Measurements from ENCODE around the gene TRA2A.

TRA2A gene

GRCh38 chr7:23467806-23468525, 63.8 kb downstream of the TRA2A start:
- CTCF ChIA-PET: interaction anchor here (0.8 to 1.4 kb wide), 8 partner anchors 9 to 114 kb away, joined by 3 to 6 read pairs (median 3); no protein-coding TSS in a partner anchor
- Histone ChIP-seq H3K27ac (ENCODE audit: insufficient read depth in 1 of 2, low read depth in 1 of 2, low read length in 2 of 2, poor library complexity in 1 of 2, severe bottlenecking in 2 of 2) (peak overlapping the region in 1 of 2 experiments; percentile 64), H3K36me3 (ENCODE audit: control insufficient read depth in 4 of 4, insufficient read depth in 4 of 4, low read length in 3 of 4) (peaks cover 0 to 5% (median 0%) of the 10 kb centered on the region in 4 experiments), H3K27me3 (replicated peaks in 2 of 5; ENCODE audit: control insufficient read depth in 4 of 5, insufficient read depth in 5 of 5, low read length in 4 of 5) (peaks cover 0 to 98% (median 53%) of the 10 kb centered on the region in 5 experiments), H3K4me3 (ENCODE audit: control insufficient read depth in 1 of 7, extremely low read depth in 1 of 7, insufficient read depth in 4 of 7, low read depth in 2 of 7, low read length in 6 of 7) (peak overlapping the region in 3 of 7 experiments; percentile 19 to 90 (median 74)), H3K9me3 (ENCODE audit: control extremely low read depth in 1 of 5, control insufficient read depth in 4 of 5, insufficient read depth in 2 of 5, low read depth in 1 of 5, low read length in 4 of 5) (no peaks in the 10 kb centered on the region), H3K4me1 (ENCODE audit: control extremely low read depth in 1 of 4, control insufficient read depth in 4 of 4, insufficient read depth in 4 of 4, low read length in 3 of 4) (peaks cover 30 to 63% (median 40%) of the 10 kb centered on the region in 4 experiments)
- 3% methylated on average over 22 of the region's 32 CpGs for WGBS (ENCODE audit: insufficient coverage)
- peak in 1 of 3 donors; percentile 52 for DNase-seq
- POLR2A ChIA-PET: no interaction called here

GRCh38 chr7:23467291-23467805, 64.4 kb downstream of the TRA2A start:
- H3K4me1 ChIP-seq (ENCODE audit: control extremely low read depth in 1 of 4, control insufficient read depth in 4 of 4, insufficient read depth in 4 of 4, low read length in 3 of 4): peaks cover 30 to 63% (median 41%) of the 10 kb centered on the region in 4 experiments
- peaks cover 0 to 93% (median 51%) of the 10 kb centered on the region in 5 experiments for H3K27me3 ChIP-seq (replicated peaks in 2 of 5; ENCODE audit: control insufficient read depth in 4 of 5, insufficient read depth in 5 of 5, low read length in 4 of 5)
- no peaks in the 10 kb centered on the region for H3K9me3 ChIP-seq (ENCODE audit: control extremely low read depth in 1 of 5, control insufficient read depth in 4 of 5, insufficient read depth in 2 of 5, low read depth in 1 of 5, low read length in 4 of 5)
- CTCF ChIA-PET: interaction anchor here (1.0 to 1.4 kb wide), 3 partner anchors 9 to 12 kb away, joined by 4 to 6 read pairs (median 4); no protein-coding TSS in a partner anchor
- peaks cover 0 to 5% (median 0%) of the 10 kb centered on the region in 4 experiments for H3K36me3 ChIP-seq (ENCODE audit: control insufficient read depth in 4 of 4, insufficient read depth in 4 of 4, low read length in 3 of 4)
- POLR2A ChIA-PET: no interaction called here
- peak in 1 of 3 donors; percentile 24 for DNase-seq
- peak overlapping the region in 2 of 7 experiments; percentile 74 to 90 for H3K4me3 ChIP-seq (ENCODE audit: control insufficient read depth in 1 of 7, extremely low read depth in 1 of 7, insufficient read depth in 4 of 7, low read depth in 2 of 7, low read length in 6 of 7)
- WGBS (ENCODE audit: insufficient coverage): 7% methylated on average over 5 of the region's 11 CpGs
- peak overlapping the region in 1 of 2 experiments; percentile 64 for H3K27ac ChIP-seq (ENCODE audit: insufficient read depth in 1 of 2, low read depth in 1 of 2, low read length in 2 of 2, poor library complexity in 1 of 2, severe bottlenecking in 2 of 2)

- Histone ChIP-seq H3K4me1 (ENCODE audit: control extremely low read depth in 1 of 4, control insufficient read depth in 4 of 4, insufficient read depth in 4 of 4, low read length in 3 of 4) (peaks cover 3 to 60% (median 29%) of the 10 kb centered on the region in 4 experiments), H3K27ac (ENCODE audit: insufficient read depth in 1 of 2, low read depth in 1 of 2, low read length in 2 of 2, poor library complexity in 1 of 2, severe bottlenecking in 2 of 2) (no peak overlapping the region), H3K27me3 (replicated peaks in 2 of 5; ENCODE audit: control insufficient read depth in 4 of 5, insufficient read depth in 5 of 5, low read length in 4 of 5) (peaks cover 0 to 60% (median 30%) of the 10 kb centered on the region in 5 experiments), H3K4me3 (ENCODE audit: control insufficient read depth in 1 of 7, extremely low read depth in 1 of 7, insufficient read depth in 4 of 7, low read depth in 2 of 7, low read length in 6 of 7) (peak overlapping the region in 1 of 7 experiments; percentile 39), H3K9me3 (ENCODE audit: control extremely low read depth in 1 of 5, control insufficient read depth in 4 of 5, insufficient read depth in 2 of 5, low read depth in 1 of 5, low read length in 4 of 5) (no peaks in the 10 kb centered on the region), H3K36me3 (ENCODE audit: control insufficient read depth in 4 of 4, insufficient read depth in 4 of 4, low read length in 3 of 4) (peaks cover 0 to 20% (median 2%) of the 10 kb centered on the region in 4 experiments)
- DNase-seq: peak; percentile 59 to 79 (median 79)
- no CpG with 5 or more reads among the region's 2 CpGs for WGBS (ENCODE audit: insufficient coverage)
- CTCF ChIA-PET: interaction anchor here (0.6 to 3.8 kb wide), 19 partner anchors 9 to 203 kb away, joined by 3 to 17 read pairs (median 4); no protein-coding TSS in a partner anchor
- POLR2A ChIA-PET: interaction anchor here (0.6 kb wide), 1 partner anchor 16 kb away, joined by 3 read pairs; no protein-coding TSS in a partner anchor
Measured at GRCh38 chr7:23462846-23463245, 68.9 kb downstream of the TRA2A start.

- H3K36me3 ChIP-seq (ENCODE audit: control insufficient read depth in 4 of 4, insufficient read depth in 4 of 4, low read length in 3 of 4): peaks cover 0 to 20% (median 3%) of the 10 kb centered on the region in 4 experiments
- H3K9me3 ChIP-seq (ENCODE audit: control extremely low read depth in 1 of 5, control insufficient read depth in 4 of 5, insufficient read depth in 2 of 5, low read depth in 1 of 5, low read length in 4 of 5): no peaks in the 10 kb centered on the region
- ChIA-PET CTCF (interaction anchor here (0.7 to 1.4 kb wide), 4 partner anchors 8 to 30 kb away, joined by 3 to 4 read pairs (median 3); no protein-coding TSS in a partner anchor), POLR2A (interaction anchor here (1.3 kb wide), 1 partner anchor 8 kb away, joined by 3 read pairs; no protein-coding TSS in a partner anchor)
- H3K27me3 ChIP-seq (replicated peaks in 2 of 5; ENCODE audit: control insufficient read depth in 4 of 5, insufficient read depth in 5 of 5, low read length in 4 of 5): peaks cover 0 to 35% (median 6%) of the 10 kb centered on the region in 5 experiments
- H3K4me3 ChIP-seq (ENCODE audit: control insufficient read depth in 1 of 7, extremely low read depth in 1 of 7, insufficient read depth in 4 of 7, low read depth in 2 of 7, low read length in 6 of 7): no peak overlapping the region
- no peak for DNase-seq
- peaks cover 0 to 29% (median 13%) of the 10 kb centered on the region in 4 experiments for H3K4me1 ChIP-seq (ENCODE audit: control extremely low read depth in 1 of 4, control insufficient read depth in 4 of 4, insufficient read depth in 4 of 4, low read length in 3 of 4)
- no peak overlapping the region for H3K27ac ChIP-seq (ENCODE audit: insufficient read depth in 1 of 2, low read depth in 1 of 2, low read length in 2 of 2, poor library complexity in 1 of 2, severe bottlenecking in 2 of 2)
- WGBS (ENCODE audit: insufficient coverage): 83% methylated on average over 1 of the region's 3 CpGs
Measured at GRCh38 chr7:23458044-23458443, 73.7 kb downstream of the TRA2A start.

GRCh38 chr7:23456093-23456492, 75.7 kb downstream of the TRA2A start:
- ChIA-PET CTCF (interaction anchor here (1.0 to 1.7 kb wide), 5 partner anchors 10 to 107 kb away, joined by 3 to 4 read pairs (median 3); no protein-coding TSS in a partner anchor), POLR2A (no interaction called here)
- H3K36me3 ChIP-seq (ENCODE audit: control insufficient read depth in 4 of 4, insufficient read depth in 4 of 4, low read length in 3 of 4): peaks cover 0 to 11% (median 3%) of the 10 kb centered on the region in 4 experiments
- no peak overlapping the region for H3K4me3 ChIP-seq (ENCODE audit: control insufficient read depth in 1 of 7, extremely low read depth in 1 of 7, insufficient read depth in 4 of 7, low read depth in 2 of 7, low read length in 6 of 7)
- no peak overlapping the region for H3K27ac ChIP-seq (ENCODE audit: insufficient read depth in 1 of 2, low read depth in 1 of 2, low read length in 2 of 2, poor library complexity in 1 of 2, severe bottlenecking in 2 of 2)
- H3K4me1 ChIP-seq (ENCODE audit: control extremely low read depth in 1 of 4, control insufficient read depth in 4 of 4, insufficient read depth in 4 of 4, low read length in 3 of 4): peaks cover 0 to 14% (median 3%) of the 10 kb centered on the region in 4 experiments
- WGBS (ENCODE audit: insufficient coverage): 90% methylated on average over 1 of the region's 3 CpGs
- no peak for DNase-seq
- H3K9me3 ChIP-seq (ENCODE audit: control extremely low read depth in 1 of 5, control insufficient read depth in 4 of 5, insufficient read depth in 2 of 5, low read depth in 1 of 5, low read length in 4 of 5): no peaks in the 10 kb centered on the region
- H3K27me3 ChIP-seq (replicated peaks in 2 of 5; ENCODE audit: control insufficient read depth in 4 of 5, insufficient read depth in 5 of 5, low read length in 4 of 5): peaks cover 0 to 32% (median 2%) of the 10 kb centered on the region in 5 experiments

GRCh38 chr7:23454881-23455526, 76.8 kb downstream of the TRA2A start:
- H3K27ac ChIP-seq (ENCODE audit: insufficient read depth in 1 of 2, low read depth in 1 of 2, low read length in 2 of 2, poor library complexity in 1 of 2, severe bottlenecking in 2 of 2): no peak overlapping the region
- H3K4me3 ChIP-seq (ENCODE audit: control insufficient read depth in 1 of 7, extremely low read depth in 1 of 7, insufficient read depth in 4 of 7, low read depth in 2 of 7, low read length in 6 of 7): no peak overlapping the region
- peaks cover 0 to 9% (median 3%) of the 10 kb centered on the region in 4 experiments for H3K36me3 ChIP-seq (ENCODE audit: control insufficient read depth in 4 of 4, insufficient read depth in 4 of 4, low read length in 3 of 4)
- no peak for DNase-seq
- H3K9me3 ChIP-seq (ENCODE audit: control extremely low read depth in 1 of 5, control insufficient read depth in 4 of 5, insufficient read depth in 2 of 5, low read depth in 1 of 5, low read length in 4 of 5): no peaks in the 10 kb centered on the region
- WGBS (ENCODE audit: insufficient coverage): 100% methylated on average over 5 of the region's 5 CpGs
- H3K27me3 ChIP-seq (replicated peaks in 2 of 5; ENCODE audit: control insufficient read depth in 4 of 5, insufficient read depth in 5 of 5, low read length in 4 of 5): peaks cover 0 to 29% (median 0%) of the 10 kb centered on the region in 5 experiments
- CTCF ChIA-PET: interaction anchor here (0.9 to 1.2 kb wide), 3 partner anchors 26 to 106 kb away, joined by 3 to 4 read pairs (median 4); no protein-coding TSS in a partner anchor
- peaks cover 0 to 25% (median 2%) of the 10 kb centered on the region in 4 experiments for H3K4me1 ChIP-seq (ENCODE audit: control extremely low read depth in 1 of 4, control insufficient read depth in 4 of 4, insufficient read depth in 4 of 4, low read length in 3 of 4)
- POLR2A ChIA-PET: no interaction called here

All from common myeloid progenitor, CD34-positive (primary cell).